ENCODE data around the gene PCDHGA6.
A peak's percentile ranks its signal among the peaks of the same experiment; 100 is the strongest.
"Not testable (repeated sequence)": the region's sequence is repeated elsewhere in the genome, so short reads cannot be mapped to it uniquely, and the experiment has no call there.

Gene PCDHGA6

DNA sequence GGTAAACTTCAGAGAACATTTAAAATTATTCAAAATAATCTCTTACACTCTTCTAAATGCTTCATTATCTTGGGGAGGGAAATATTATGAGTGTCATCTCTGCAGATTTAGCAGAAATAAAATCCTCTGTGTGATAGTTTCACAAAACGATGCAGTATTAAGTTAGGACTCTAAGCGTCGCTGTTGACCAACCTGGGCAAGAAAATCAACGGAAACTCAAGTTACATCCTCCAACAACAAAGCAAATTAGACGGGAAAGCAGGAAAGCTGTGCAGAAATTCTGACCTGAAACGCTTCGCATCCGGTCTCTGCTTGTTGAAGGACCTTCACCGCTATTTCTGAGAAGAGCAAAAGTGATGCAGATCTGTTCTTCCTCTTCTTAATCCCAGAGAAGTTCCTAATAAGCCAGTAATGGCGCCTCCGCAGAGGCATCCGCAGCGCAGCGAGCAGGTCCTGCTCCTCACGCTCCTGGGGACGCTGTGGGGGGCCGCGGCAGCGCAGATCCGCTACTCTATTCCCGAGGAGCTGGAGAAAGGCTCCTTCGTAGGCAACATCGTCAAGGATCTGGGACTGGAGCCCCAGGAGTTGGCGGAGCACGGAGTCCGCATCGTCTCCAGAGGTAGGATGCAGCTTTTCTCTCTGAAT is at the start of gene PCDHGA6:
PCDHGA6 (plus strand) TSS at position 219 of the 645 bp plus-strand sequence; CDS start at position 412, 193 bp downstream.
- no peak for DNase-seq

DNA sequence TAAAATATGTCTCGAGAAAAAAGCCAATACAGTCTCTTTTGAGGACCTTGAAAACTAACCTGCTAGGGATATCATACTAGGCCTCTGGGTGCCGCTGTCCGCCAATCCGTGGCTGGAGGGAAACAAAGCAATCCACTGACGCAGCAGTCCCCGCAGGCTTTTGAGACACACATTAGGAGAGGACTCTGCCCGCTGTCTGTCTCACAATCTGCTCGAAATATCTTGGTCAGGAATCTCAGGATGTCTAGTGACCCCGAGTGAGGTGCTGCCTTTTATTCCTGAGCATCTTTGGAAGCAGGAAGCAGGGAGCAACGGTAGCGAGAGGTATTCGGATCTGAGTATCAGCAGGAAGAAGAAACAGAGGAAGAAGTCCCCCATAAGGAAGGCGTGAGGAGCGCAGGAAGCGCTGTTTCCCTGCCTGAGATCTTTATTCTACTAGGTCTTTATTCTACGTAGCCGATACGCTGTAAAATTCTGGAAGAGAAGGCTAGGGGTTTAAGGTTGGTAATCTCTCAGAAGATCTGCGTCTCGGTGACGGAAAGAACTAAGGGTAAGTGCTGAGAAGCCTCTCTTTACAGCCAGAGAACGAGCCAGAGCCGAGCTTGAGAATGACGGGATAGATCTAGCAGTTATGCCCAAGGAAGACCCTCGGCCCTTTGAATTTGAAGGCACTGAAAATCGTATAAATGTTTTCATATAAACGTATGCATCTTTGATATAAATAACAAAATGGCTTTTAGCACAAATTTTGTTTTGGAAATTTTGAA is 47.4 kb upstream of the PCDHGA6 start:
- peak; percentile 60 to 64 for DNase-seq

DNA sequence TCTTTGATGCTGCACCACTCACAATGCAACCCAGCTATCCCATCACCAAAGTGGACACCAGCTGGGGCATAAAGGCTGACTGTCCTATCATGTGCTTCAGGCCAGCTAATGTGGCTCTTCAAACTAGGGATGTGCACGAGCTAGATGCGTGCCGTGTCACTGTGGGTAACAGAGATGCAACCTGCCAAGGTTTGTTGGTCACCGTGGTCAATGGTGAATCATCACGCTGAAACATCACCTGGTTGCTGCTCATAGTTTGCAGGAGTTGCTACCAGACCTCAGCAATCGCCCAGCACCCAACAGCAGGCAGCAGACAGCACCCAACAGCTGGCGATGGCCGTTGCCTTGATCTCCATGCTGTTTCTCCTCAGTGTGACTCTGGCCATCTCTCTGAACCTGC is 45.5 kb upstream of the PCDHGA6 start:
- DNase-seq = no peak

DNA sequence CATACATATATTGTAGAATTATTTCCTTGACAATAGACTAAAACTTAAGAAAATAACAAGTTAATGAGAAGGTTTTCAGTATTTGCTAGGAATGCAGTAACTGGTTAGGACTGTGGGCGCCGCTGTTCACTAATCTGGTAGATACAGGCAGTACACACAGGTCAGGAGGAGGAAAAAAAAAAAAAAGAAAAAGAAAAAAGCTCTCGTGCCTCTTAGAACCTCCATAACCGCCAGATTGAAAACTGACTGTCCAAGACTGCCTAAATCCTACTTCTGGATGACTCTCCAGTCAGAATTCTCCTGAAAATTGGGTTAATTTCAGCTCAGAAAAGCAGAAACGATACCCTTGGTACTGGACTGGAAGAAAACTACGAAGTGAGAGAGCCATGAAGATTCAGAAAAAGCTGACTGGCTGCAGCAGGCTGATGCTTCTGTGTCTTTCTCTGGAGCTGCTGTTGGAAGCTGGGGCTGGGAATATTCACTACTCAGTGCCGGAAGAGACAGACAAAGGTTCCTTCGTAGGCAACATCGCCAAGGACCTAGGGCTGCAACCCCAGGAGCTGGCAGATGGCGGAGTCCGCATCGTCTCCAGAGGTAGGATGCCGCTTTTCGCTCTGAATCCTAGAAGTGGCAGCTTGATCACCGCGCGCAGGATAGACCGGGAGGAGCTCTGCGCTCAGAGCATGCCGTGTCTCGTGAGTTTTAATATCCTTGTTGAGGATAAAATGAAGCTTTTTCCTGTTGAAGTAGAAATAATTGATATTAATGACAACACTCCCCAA is 43.2 kb upstream of the PCDHGA6 start, which contains the start of gene PCDHGA1:
PCDHGA1 (plus strand) TSS at position 216 of the 782 bp plus-strand sequence.
- DNase-seq = peak; percentile 16 to 20

DNA sequence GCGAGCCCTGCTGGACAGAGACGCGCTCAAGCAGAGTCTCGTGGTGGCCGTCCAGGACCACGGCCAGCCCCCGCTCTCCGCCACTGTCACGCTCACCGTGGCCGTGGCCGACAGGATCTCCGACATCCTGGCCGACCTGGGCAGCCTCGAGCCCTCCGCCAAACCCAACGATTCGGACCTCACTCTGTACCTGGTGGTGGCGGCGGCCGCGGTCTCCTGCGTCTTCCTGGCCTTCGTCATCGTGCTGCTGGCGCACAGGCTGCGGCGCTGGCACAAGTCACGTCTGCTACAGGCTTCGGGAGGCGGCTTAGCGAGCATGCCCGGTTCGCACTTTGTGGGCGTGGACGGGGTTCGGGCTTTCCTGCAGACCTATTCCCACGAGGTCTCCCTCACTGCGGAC is 41.1 kb upstream of the PCDHGA6 start:
- DNase-seq = not testable (repeated sequence)

DNA sequence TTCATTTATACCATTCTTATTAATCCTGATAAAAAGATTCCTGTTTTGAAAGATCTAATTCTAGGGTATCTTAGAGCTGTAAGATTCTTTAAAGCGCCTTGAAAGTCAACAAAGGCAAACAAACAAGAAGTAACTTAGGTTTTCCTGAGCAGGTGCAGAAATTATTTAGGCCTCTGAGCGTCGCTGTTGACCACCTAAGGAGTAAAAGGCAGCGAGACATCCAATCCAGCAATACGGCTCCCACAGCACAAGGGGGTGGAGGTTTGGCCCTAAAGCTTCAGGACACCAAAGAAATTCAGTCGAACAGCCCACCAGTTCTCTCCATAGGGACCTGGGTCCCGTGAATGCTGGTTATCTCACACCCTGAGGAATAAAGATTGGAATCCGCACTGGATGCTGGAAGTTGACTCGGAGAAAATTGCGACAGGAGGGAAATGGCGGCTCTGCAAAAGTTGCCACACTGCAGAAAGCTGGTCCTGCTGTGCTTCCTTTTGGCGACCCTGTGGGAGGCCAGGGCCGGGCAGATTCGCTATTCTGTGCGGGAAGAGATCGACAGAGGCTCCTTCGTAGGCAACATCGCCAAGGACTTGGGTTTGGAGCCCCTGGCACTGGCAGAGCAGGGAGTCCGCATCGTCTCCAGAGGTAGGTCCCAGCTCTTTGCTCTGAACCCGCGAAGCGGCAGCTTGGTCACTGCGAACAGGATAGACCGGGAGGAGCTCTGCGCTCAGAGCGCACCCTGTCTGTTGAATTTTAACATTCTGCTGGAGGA is 35.0 kb upstream of the PCDHGA6 start, which contains the start of gene PCDHGA2:
PCDHGA2 (plus strand) TSS at position 223 of the 769 bp plus-strand sequence.
- no peak for DNase-seq

DNA sequence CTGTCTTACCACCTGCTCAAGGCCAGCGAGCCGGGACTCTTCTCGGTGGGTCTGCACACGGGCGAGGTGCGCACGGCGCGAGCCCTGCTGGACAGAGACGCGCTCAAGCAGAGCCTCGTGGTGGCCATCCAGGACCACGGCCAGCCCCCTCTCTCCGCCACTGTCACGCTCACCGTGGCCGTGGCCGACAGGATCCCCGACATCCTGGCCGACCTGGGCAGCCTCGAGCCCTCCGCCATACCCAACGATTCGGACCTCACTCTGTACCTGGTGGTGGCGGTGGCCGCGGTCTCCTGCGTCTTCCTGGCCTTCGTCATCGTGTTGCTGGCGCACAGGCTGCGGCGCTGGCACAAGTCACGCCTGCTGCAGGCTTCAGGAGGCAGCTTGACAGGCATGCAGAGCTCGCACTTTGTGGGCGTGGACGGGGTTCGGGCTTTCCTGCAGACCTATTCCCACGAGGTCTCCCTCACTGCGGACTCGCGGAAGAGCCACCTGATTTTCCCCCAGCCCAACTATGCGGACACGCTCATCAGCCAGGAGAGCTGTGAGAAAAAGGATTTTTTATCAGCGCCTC is 32.8 kb upstream of the PCDHGA6 start:
- not testable (repeated sequence) for DNase-seq

DNA sequence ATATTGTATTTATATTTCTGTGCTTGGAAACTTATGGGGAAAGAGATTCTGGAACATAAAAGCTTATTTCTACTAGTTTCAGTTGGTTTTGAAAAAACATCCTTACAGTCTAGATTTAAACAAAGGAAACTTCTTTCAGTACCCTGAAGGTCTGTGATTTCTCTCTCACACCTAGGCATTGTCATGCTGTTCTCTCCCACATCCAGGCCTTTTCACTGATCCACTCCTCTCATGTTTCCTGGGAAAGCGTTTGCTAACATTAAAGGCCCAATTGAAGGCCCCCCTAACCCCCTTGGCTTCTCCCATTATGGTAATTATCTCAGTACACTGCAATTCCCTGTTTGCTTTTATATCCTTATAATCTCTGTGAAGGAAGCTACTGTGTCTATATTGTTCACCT is 30.9 kb upstream of the PCDHGA6 start:
- DNase-seq = no peak

DNA sequence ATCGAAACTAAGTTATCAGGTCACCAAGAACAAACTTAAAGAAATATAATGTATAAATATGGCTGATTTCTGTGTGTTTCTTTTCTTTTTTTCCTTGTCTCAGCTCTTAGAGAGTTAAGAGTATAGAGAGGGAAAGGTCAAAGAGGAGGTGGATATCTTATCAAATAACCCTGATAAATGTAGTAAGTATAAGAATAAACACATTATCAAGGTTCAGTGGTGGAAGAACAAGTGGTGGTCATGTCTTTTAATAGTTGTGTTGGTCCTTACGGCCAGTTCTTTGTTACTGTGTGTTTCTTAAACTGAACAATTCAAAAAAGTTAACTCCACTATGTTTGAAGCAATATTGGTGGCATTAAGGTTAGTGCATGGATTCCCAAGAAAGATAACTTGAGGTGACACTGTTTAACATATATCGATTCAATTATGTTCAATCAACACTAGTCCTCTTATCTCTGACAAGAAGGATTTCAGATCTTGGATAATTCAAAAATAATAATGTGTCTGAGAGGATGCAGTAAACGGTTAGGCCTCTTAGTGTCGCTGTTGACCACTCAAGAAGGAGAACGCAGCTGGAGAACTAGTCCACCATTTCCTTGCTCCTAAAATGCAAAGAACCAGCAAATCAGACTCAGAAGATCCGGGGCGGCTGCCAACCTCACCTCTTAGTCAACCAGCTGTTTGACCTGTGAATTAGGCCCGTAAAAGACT is 30.3 kb upstream of the PCDHGA6 start, which contains the start of gene PCDHGA3:
PCDHGA3 (plus strand) TSS at position 588 of the 711 bp plus-strand sequence. CDS start 205 bp downstream, outside the sequence.
- no peak for DNase-seq

DNA sequence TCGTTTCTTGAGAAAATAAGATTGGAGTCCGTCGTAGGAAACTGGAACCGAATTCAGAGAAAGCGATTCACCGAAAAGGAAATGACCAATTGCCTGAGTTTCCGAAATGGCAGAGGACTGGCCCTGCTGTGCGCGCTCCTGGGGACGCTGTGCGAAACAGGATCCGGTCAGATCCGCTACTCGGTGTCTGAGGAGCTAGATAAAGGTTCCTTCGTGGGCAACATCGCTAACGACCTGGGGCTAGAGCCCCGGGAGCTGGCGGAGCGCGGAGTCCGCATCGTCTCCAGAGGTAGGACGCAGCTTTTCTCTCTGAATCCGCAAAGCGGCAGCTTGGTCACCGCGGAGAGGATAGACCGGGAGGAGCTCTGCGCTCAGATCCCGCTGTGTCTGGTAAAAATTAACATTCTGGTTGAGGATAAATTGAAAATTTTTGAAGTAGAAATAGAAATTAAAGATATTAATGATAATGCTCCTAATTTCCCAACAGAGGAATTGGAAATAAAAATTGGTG is 29.7 kb upstream of the PCDHGA6 start:
- DNase-seq = no peak

DNA sequence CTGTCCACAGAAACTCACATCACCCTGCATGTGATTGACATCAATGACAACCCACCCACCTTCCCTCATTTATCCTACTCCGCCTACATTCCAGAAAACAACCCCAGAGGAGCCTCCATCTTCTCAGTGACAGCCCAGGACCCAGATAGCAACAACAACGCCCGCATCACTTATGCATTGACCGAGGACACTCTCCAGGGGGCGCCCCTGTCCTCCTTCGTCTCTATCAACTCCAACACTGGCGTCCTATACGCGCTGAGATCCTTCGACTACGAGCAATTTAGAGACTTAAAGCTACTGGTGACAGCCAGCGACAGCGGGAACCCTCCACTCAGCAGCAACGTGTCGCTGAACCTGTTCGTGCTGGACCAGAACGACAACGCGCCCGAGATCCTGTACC is 28.4 kb upstream of the PCDHGA6 start:
- DNase-seq = no peak

DNA sequence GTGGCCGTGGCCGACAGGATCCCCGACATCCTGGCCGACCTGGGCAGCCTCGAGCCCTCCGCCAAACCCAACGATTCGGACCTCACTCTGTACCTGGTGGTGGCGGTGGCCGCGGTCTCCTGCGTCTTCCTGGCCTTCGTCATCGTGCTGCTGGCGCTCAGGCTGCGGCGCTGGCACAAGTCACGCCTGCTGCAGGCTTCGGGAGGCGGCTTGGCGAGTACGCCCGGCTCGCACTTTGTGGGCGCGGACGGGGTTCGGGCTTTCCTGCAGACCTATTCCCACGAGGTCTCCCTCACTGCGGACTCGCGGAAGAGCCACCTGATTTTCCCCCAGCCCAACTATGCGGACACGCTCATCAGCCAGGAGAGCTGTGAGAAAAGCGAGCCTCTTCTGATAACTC is 27.7 kb upstream of the PCDHGA6 start:
- DNase-seq = not testable (repeated sequence)

DNA sequence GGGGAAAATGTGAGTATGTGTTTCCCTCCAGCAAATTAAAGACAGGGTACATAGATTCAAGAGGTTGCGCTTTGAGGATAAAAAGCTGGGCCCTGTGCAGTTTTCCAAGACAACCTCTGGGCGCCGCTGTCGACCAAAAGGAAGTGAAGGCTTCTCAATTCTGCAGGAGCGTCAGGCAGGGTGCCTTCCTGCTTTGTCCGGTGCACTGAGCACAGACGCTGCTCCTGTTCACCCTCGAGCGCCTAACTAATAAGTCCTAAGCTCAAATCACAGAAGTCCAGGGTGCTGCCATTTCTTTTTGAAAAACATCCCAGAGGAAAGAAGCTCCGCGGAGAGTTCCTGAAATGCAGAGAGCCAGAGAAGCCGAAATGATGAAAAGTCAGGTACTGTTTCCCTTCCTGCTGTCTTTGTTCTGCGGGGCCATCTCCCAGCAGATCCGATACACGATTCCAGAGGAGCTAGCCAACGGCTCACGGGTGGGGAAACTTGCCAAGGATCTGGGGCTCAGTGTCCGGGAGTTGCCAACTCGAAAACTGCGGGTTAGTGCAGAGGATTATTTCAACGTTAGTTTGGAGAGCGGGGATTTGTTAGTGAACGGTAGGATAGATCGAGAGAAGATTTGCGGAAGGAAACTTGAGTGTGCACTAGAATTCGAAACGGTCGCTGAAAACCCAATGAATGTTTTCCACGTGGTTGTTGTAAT is 23.6 kb upstream of the PCDHGA6 start, which contains the start of gene PCDHGB1:
PCDHGB1 (plus strand) TSS at position 183 of the 703 bp plus-strand sequence; CDS start at position 345, 162 bp downstream.
- peak in 1 of 2 experiments; percentile 8 for DNase-seq

DNA sequence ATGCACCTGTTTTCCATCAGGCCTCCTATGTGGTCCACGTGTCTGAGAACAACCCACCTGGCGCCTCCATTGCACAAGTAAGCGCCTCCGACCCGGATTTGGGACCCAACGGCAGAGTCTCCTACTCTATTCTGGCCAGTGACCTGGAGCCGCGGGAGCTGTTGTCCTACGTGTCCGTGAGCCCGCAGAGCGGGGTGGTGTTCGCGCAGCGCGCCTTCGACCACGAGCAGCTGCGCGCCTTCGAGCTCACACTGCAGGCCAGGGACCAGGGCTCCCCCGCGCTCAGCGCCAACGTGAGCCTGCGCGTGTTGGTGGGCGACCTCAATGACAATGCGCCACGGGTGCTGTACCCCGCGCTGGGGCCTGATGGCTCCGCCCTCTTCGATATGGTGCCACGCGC is 22.1 kb upstream of the PCDHGA6 start:
- no peak for DNase-seq

DNA sequence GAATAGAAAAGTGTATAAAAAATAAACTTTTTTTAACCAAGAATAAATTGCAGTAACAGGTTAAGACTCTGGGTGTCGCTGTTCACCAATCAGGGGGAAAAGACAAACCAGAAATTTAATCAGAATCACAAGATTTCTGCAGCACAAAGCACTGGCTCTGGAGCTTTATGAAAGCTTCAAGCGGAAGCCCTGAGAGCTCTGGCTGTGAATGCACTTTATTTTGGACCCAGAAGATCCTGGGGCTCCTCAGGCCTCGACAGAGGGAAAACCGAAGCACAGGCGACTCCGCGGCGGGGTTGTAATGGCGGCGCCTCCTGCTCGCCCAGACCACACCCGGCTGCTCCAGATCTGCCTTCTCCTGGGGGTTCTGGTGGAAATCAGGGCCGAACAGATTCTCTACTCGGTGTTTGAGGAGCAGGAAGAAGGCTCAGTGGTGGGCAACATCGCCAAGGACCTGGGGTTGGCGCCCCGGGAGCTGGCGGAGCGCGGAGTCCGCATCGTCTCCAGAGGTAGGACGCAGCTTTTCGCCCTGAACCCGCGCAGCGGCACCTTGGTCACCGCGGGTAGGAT is 18.7 kb upstream of the PCDHGA6 start, which contains the start of gene PCDHGA4:
PCDHGA4 (plus strand) TSS at position 122 of the 570 bp plus-strand sequence; CDS start at position 209, 87 bp downstream.
- DNase-seq = no peak

DNA sequence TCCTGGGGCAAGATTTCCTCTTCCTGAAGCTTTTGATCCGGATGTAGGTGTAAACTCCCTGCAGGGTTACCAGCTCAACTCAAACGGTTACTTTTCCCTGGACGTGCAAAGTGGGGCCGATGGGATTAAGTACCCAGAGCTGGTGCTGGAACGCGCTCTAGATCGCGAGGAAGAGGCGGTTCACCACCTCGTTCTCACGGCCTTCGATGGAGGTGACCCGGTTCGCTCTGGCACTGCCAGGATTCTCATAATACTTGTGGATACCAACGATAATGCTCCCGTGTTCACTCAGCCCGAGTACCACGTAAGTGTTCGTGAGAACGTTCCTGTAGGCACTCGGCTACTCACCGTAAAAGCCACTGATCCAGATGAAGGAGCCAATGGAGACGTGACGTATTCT is 18.1 kb upstream of the PCDHGA6 start:
- DNase-seq = no peak

DNA sequence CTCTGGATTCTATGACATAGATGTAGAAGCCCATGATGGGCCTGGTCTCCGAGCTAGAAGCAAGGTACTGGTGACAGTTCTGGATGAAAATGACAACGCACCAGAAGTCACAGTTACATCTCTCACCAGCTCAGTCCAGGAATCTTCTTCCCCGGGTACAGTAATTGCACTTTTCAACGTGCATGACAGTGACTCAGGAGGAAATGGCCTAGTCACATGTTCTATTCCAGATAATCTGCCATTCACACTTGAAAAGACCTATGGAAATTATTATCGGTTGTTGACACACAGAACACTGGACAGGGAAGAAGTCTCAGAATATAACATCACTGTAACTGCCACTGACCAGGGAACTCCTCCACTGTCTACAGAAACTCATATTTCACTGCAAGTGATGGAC is 17.6 kb upstream of the PCDHGA6 start:
- no peak for DNase-seq

DNA sequence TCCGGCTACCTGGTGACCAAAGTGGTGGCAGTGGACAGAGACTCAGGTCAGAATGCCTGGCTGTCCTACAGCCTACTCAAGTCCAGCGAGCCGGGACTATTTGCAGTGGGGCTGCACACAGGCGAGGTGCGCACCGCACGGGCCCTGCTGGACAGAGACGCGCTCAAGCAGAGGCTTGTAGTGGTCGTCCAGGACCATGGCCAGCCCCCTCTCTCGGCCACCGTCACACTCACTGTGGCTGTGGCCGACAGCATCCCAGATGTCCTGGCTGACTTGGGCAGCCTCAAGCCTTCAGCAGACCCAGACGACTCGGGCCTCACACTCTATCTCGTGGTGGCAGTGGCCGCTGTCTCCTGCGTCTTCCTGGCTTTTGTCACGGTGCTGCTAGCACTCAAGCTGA is 16.7 kb upstream of the PCDHGA6 start:
- DNase-seq = no peak

DNA sequence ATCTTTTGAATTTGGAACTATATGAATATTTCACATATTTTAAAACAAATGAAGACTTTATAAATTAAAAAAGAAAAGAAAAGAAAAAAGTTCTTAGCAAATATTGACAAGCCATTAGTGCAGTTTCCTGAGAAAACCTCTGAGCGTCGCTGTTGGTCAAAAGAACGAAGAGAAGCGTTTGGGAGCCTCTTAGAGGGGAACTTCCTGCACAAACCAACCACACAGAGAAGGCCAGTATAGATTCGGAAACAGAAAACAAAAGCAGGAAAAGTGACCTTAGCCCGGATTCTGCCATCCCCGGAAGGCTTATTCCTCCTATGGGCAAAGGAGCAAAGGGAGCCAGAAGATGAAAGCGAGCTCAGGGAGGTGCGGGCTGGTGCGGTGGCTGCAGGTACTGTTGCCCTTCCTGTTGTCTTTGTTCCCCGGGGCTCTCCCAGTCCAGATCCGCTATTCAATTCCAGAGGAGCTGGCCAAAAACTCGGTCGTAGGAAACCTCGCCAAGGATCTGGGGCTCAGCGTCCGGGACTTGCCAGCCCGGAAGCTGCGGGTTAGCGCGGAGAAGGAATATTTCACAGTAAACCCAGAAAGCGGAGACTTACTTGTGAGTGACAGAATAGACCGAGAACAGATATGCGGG is 13.8 kb upstream of the PCDHGA6 start, which contains the start of gene PCDHGB2:
PCDHGB2 (plus strand) TSS at position 205 of the 637 bp plus-strand sequence; CDS start at position 347, 142 bp downstream.
- DNase-seq = no peak

All from activated CD4-positive, alpha-beta T cell treated with anti-CD3 and anti-CD28 coated beads, Interleukin-2, amount 50 U/mL, for 4 hours (primary cell).